H9 (cell line): ENCODE results near the gene COL5A2. TPM values are rescaled to one million over a fixed set of nuclear protein-coding genes. Genes with fewer than 3 reads are reported as not detected.

Experiments
- DNase-seq: peaks from one replicate; pipeline ENCODE4 v3.0.0-alpha.2; 2017
- H2AFZ ChIP-seq: one replicate; pipeline ENCODE4 v1.6.1; 2013; ENCODE audit warnings: mild to moderate bottlenecking, low read length, control low read depth, moderate library complexity
- H2AK5ac ChIP-seq: 2 replicates; pipeline ENCODE4 v1.6.1; 2013; ENCODE audit warnings: low read length, control low read depth, mixed read lengths; ENCODE audit not compliant: insufficient read length
- H2BK120ac ChIP-seq: one replicate; pipeline ENCODE4 v1.6.1; 2013; ENCODE audit warnings: low read depth, mild to moderate bottlenecking, low read length, control low read depth, inconsistent platforms; ENCODE audit not compliant: poor library complexity, severe bottlenecking
- H2BK12ac ChIP-seq: 2 replicates; pipeline ENCODE4 v1.6.1; 2013; ENCODE audit warnings: low read length, control low read depth, mixed read lengths, low read depth; ENCODE audit not compliant: insufficient read length
- H2BK15ac ChIP-seq: 2 replicates; pipeline ENCODE4 v1.6.1; 2013; ENCODE audit warnings: low read depth, low read length, control low read depth
- H2BK20ac ChIP-seq: one replicate; pipeline ENCODE4 v1.6.1; 2013; ENCODE audit warnings: low read depth, mild to moderate bottlenecking, low read length, control low read depth, inconsistent platforms; ENCODE audit not compliant: poor library complexity, severe bottlenecking
- H2BK5ac ChIP-seq: 2 replicates; pipeline ENCODE4 v1.6.1; 2013; ENCODE audit warnings: low read length, control low read depth, mixed read lengths; ENCODE audit not compliant: insufficient read length
- H3K14ac ChIP-seq: 2 replicates; pipeline ENCODE4 v1.6.1; 2013; ENCODE audit warnings: low read length, control low read depth; ENCODE audit not compliant: insufficient read depth
- H3K18ac ChIP-seq: 2 replicates; pipeline ENCODE4 v1.6.1; 2013; ENCODE audit warnings: low read depth, mild to moderate bottlenecking, mixed read lengths, low read length, control low read depth; ENCODE audit not compliant: insufficient read length
- H3K23ac ChIP-seq: 2 replicates; pipeline ENCODE4 v1.6.1; 2013; ENCODE audit warnings: low read length, control low read depth, mixed read lengths, low read depth; ENCODE audit not compliant: insufficient read length
- H3K23me2 ChIP-seq: 2 replicates; pipeline ENCODE4 v1.6.1; 2013; ENCODE audit warnings: low read depth, mild to moderate bottlenecking, mixed read lengths, low read length, control low read depth; ENCODE audit not compliant: insufficient read length, poor library complexity, severe bottlenecking
- H3K27ac ChIP-seq: 2 replicates; pipeline ENCODE4 v1.5.1; 2013; ENCODE audit warnings: low read length, control low read depth, mixed read lengths, low read depth; ENCODE audit not compliant: insufficient read length
- H3K27me3 ChIP-seq: 2 replicates; pipeline ENCODE4 v1.6.1; 2013; ENCODE audit warnings: low read length, control low read depth, inconsistent platforms; ENCODE audit not compliant: insufficient read depth
- H3K4ac ChIP-seq: 2 replicates; pipeline ENCODE4 v1.6.1; 2013; ENCODE audit warnings: low read depth, mild to moderate bottlenecking, control low read depth, inconsistent platforms, low read length, moderate library complexity
- H3K4me1 ChIP-seq: 2 replicates; pipeline ENCODE4 v1.6.1; 2013; ENCODE audit warnings: low read length, control low read depth, inconsistent platforms; ENCODE audit not compliant: insufficient read depth
- H3K4me2 ChIP-seq: 2 replicates; pipeline ENCODE4 v1.6.1; 2013; ENCODE audit warnings: low read length, control low read depth, mixed read lengths; ENCODE audit not compliant: insufficient read length, insufficient read depth
- H3K56ac ChIP-seq: 2 replicates; pipeline ENCODE4 v1.6.1; 2013; ENCODE audit warnings: low read depth, mild to moderate bottlenecking, mixed read lengths, low read length, control low read depth; ENCODE audit not compliant: insufficient read length
- H3K79me1 ChIP-seq: 2 replicates; pipeline ENCODE4 v1.6.1; 2013; ENCODE audit warnings: low read depth, mild to moderate bottlenecking, moderate library complexity, low read length, control low read depth, inconsistent platforms; ENCODE audit not compliant: insufficient read depth, poor library complexity, severe bottlenecking
- H3K79me2 ChIP-seq: 2 replicates; pipeline ENCODE4 v1.6.1; 2013; ENCODE audit warnings: low read length, control low read depth, inconsistent platforms; ENCODE audit not compliant: insufficient read depth
- H3K9ac ChIP-seq: 2 replicates; pipeline ENCODE4 v1.6.1; 2013; ENCODE audit warnings: low read length, control low read depth, mixed read lengths; ENCODE audit not compliant: insufficient read length; ENCODE audit errors: extremely low read depth
- H3K9me3 ChIP-seq: one replicate; pipeline ENCODE4 v1.6.1; 2013; ENCODE audit warnings: low read depth, low read length, inconsistent platforms; ENCODE audit not compliant: control insufficient read depth
- H3T11ph ChIP-seq: one replicate; pipeline ENCODE4 v1.6.1; 2013; ENCODE audit warnings: mild to moderate bottlenecking, low read length, control low read depth, inconsistent platforms
- H4K20me1 ChIP-seq: one replicate; pipeline ENCODE4 v1.6.1; 2013; ENCODE audit not compliant: control insufficient read depth, insufficient read length, insufficient read depth
- H4K5ac ChIP-seq: 2 replicates; pipeline ENCODE4 v1.6.1; 2013; ENCODE audit warnings: low read depth, mild to moderate bottlenecking, mixed read lengths, low read length, control low read depth; ENCODE audit not compliant: insufficient read length
- H4K8ac ChIP-seq: replicated peaks from 2 replicates; pipeline ENCODE4 v1.6.1; 2013; ENCODE audit warnings: low read length, control low read depth, mixed read lengths, low read depth; ENCODE audit not compliant: insufficient read length
- H4K91ac ChIP-seq: 2 replicates; pipeline ENCODE4 v1.6.1; 2013; ENCODE audit warnings: low read depth, mild to moderate bottlenecking, moderate library complexity, mixed read lengths, low read length, control low read depth; ENCODE audit not compliant: insufficient read length
- H3K27ac Mint-ChIP-seq, 3 experiments: 2 replicates in 2 of 3; 3 replicates in 1 of 3; pipeline ENCODE4 v1.8.0; 2020 to 2021; ENCODE audit warnings: mixed read lengths in 3 of 3, mild to moderate bottlenecking in 1 of 3, moderate library complexity in 1 of 3
- H3K27me3 Mint-ChIP-seq: 2 replicates; pipeline ENCODE4 v1.8.0; 2021; ENCODE audit warnings: low read depth, mild to moderate bottlenecking, moderate library complexity, mixed read lengths
- H3K36me3 Mint-ChIP-seq, 3 experiments: 2 replicates in 2 of 3; 3 replicates in 1 of 3; pipeline ENCODE4 v1.8.0; 2020 to 2021; ENCODE audit warnings: low read depth in 3 of 3, mixed read lengths in 3 of 3; ENCODE audit not compliant: insufficient read depth in 1 of 3
- H3K4me1 Mint-ChIP-seq, 2 experiments: 2 replicates each; pipeline ENCODE4 v1.8.0; 2020; ENCODE audit warnings: mixed read lengths in 2 of 2
- H3K4me3 Mint-ChIP-seq, 2 experiments: 2 replicates in 1 of 2; 3 replicates in 1 of 2; pipeline ENCODE4 v1.8.0; 2020 to 2021; ENCODE audit warnings: mild to moderate bottlenecking in 2 of 2, mixed read lengths in 2 of 2, moderate library complexity in 1 of 2
- H3K9me3 Mint-ChIP-seq, 2 experiments: 2 replicates in 1 of 2; 3 replicates in 1 of 2; pipeline ENCODE4 v1.8.0; 2020; ENCODE audit warnings: mild to moderate bottlenecking in 2 of 2, mixed read lengths in 2 of 2, moderate library complexity in 1 of 2
- CTCF ChIP-seq: fragments of 200-600 bp; sonication (generic); conservative IDR thresholded peaks from 3 replicates; pipeline ENCODE4 v1.8.0; 2021; ENCODE audit warnings: antibody characterized with exemption, mild to moderate bottlenecking
- WGBS: extraction: QIAGEN DNeasy Blood & Tissue Kit; methylation state at CpG from one replicate; pipeline ENCODE4 v1.1.7; 2013; ENCODE audit warnings: missing lambda C conversion rate, low lambda C conversion rate, mixed read lengths; ENCODE audit not compliant: insufficient read length; ENCODE audit errors: extremely low coverage; 5-methylcytosine and 5-hydroxymethylcytosine counted together
- total RNA-seq: library from RNA; stranded (reverse); gene quantifications from 2 replicates; pipeline ENCODE4 v1.2.1, GENCODE V29; 2021

COL5A2 gene
- total RNA-seq, 1 experiment from 2014 or later, result 10.5 TPM

GRCh38 chr2:189076120-189076519 lies 103.4 kb downstream of the COL5A2 start:
- Histone ChIP-seq H3K23ac (no peak overlapping the region), H2BK15ac (no peak overlapping the region), H3K4me2 (no peak overlapping the region), H4K5ac (no peak overlapping the region), H3K4ac (no peak overlapping the region), H3K56ac (no peak overlapping the region), H3K27ac (no peak overlapping the region), H2AK5ac (no peak overlapping the region), H3K9ac (no peak overlapping the region), H3K79me2 (no peaks in the 10 kb centered on the region), H3K4me1 (no peaks in the 10 kb centered on the region), H3K23me2 (no peaks in the 10 kb centered on the region), H4K20me1 (no peaks in the 10 kb centered on the region), H4K91ac (no peak overlapping the region), H3K18ac (no peak overlapping the region), H3K9me3 (no peaks in the 10 kb centered on the region), H2BK20ac (no peak overlapping the region), H3K14ac (no peak overlapping the region), H2AFZ (no peak overlapping the region), H4K8ac (no peak overlapping the region), H2BK12ac (no peak overlapping the region), H3K79me1 (no peaks in the 10 kb centered on the region), H3K27me3 (no peaks in the 10 kb centered on the region), H2BK120ac (no peak overlapping the region), H3T11ph (no peak overlapping the region), H2BK5ac (no peak overlapping the region)
- Mint-ChIP-seq H3K4me1 (no peaks in the 10 kb centered on the region), H3K27ac (no peak overlapping the region), H3K4me3 (no peak overlapping the region), H3K9me3 (no peaks in the 10 kb centered on the region), H3K27me3 (no peaks in the 10 kb centered on the region), H3K36me3 (no peaks in the 10 kb centered on the region)
- no CpG with 5 or more reads among the region's 3 CpGs for WGBS
- no peak for DNase-seq
- TF ChIP-seq CTCF, result no peak
